HCT116 (cell line): ENCODE data around the gene CAV1. TPM values are rescaled to one million over a fixed set of nuclear protein-coding genes. Genes with fewer than 3 reads are reported as not detected.

ENCODE experiments used
- ATAC-seq: fragments of 200-7000 bp; cut with Tn5 transposase; 2 replicates; pipeline ENCODE4 v1.9.1; 2020; ENCODE audit warnings: mild to moderate bottlenecking, moderate library complexity
- BruUV-seq: library from RNA; stranded (reverse); fragments of 400-500 nt; replicated peaks from 2 replicates; lab custom pipeline; 2021; lab: Mats Ljungman, UMichigan
- CTCF ChIA-PET: fragments of 300-600 bp; sonication (Branson Sonifier 250); formaldehyde crosslinking; loops from one replicate; lab custom pipeline; 2021; ENCODE audit warnings: antibody characterized with exemption; lab: Charles Lee
- POLR2A ChIA-PET: fragments of 300-600, 350-600 bp; sonication (Branson Sonifier 250); formaldehyde crosslinking; loops from one replicate; lab custom pipeline; 2021; ENCODE audit warnings: antibody characterized with exemption; lab: Charles Lee
- RAD21 ChIA-PET, 2 experiments: fragments of 300-600 bp; sonication (Branson Sonifier 250); formaldehyde crosslinking; loops; one replicate each; lab custom pipeline; 2023; ENCODE audit warnings: low total read pairs in 2 of 2; ENCODE audit not compliant: uncharacterized antibody in 2 of 2, unreplicated experiment in 2 of 2, low non-redundant PET in 1 of 2; lab: Charles Lee
- DNase-seq: peaks from one replicate; pipeline ENCODE4 v3.0.0-alpha.2; 2010; ENCODE audit warnings: low read depth, low spot score
- H2AFZ ChIP-seq: fragments of 200-600 bp; shearing (Covaris generic), sonication (generic); 2 replicates; pipeline ENCODE4 v1.6.1; 2017; ENCODE audit warnings: low read depth, mixed run types, mixed read lengths, antibody characterized with exemption, low read length; ENCODE audit not compliant: poor library complexity, severe bottlenecking
- H3K27ac ChIP-seq: 2 replicates; pipeline ENCODE4 v1.5.1; 2012; ENCODE audit warnings: low read depth, low read length
- H3K27me3 ChIP-seq: fragments of 200-600 bp; sonication (generic); 2 replicates; pipeline ENCODE4 v1.6.1; 2016; ENCODE audit warnings: mixed run types, low read length, mixed read lengths; ENCODE audit not compliant: insufficient read depth
- H3K36me3 ChIP-seq, 2 experiments: fragments of 200-500 bp in 1 of 2; fragments of 200-600 bp in 1 of 2; sonication (Bioruptor generic) in 1 of 2; sonication (generic) in 1 of 2; 2 replicates each; pipeline versions ENCODE4 v1.5.1 to v1.6.1; 2014 to 2016; ENCODE audit warnings: low read length in 2 of 2, inconsistent platforms in 1 of 2, mixed read lengths in 1 of 2, mixed run types in 1 of 2; ENCODE audit not compliant: insufficient read depth in 2 of 2, control insufficient read depth in 1 of 2
- H3K4me1 ChIP-seq, 2 experiments: fragments of 200-600 bp in 1 of 2; sonication (generic) in 1 of 2; 2 replicates each; pipeline versions ENCODE4 v1.5.1 to v1.6.1; 2012 to 2017; ENCODE audit warnings: low read length in 2 of 2, inconsistent platforms in 1 of 2, mild to moderate bottlenecking in 1 of 2, mixed read lengths in 1 of 2, mixed run types in 1 of 2, moderate library complexity in 1 of 2; ENCODE audit not compliant: insufficient read depth in 2 of 2, control insufficient read depth in 1 of 2
- H3K4me2 ChIP-seq: fragments of 200-600 bp; sonication (generic); 2 replicates; pipeline ENCODE4 v1.6.1; 2017; ENCODE audit warnings: mixed run types, low read length, mixed read lengths
- H3K4me3 ChIP-seq, 2 experiments: fragments of 200-600 bp in 1 of 2; sonication (generic) in 1 of 2; replicated peaks in 1 of 2; 2 replicates each; pipeline ENCODE4 v1.5.1; 2011 to 2016; ENCODE audit warnings: low read length in 2 of 2, control low read depth in 1 of 2, low read depth in 1 of 2, mild to moderate bottlenecking in 1 of 2, mixed read lengths in 1 of 2, mixed run types in 1 of 2
- H3K79me2 ChIP-seq: fragments of 200-600 bp; sonication (generic); 2 replicates; pipeline ENCODE4 v1.6.1; 2017; ENCODE audit warnings: mild to moderate bottlenecking, mixed run types, low read length, moderate library complexity, mixed read lengths; ENCODE audit not compliant: insufficient read depth
- H3K9ac ChIP-seq: fragments of 200-600 bp; sonication (generic); 2 replicates; pipeline ENCODE4 v1.6.1; 2016; ENCODE audit warnings: low read length, mixed read lengths
- H3K9me2 ChIP-seq: fragments of 200-600 bp; sonication (generic), shearing (Covaris generic); 2 replicates; pipeline ENCODE4 v1.6.1; 2017; ENCODE audit warnings: mixed run types, mild to moderate bottlenecking, moderate library complexity; ENCODE audit not compliant: insufficient read depth
- H3K9me3 ChIP-seq, 2 experiments: fragments of 200-500 bp in 1 of 2; fragments of 200-600 bp in 1 of 2; sonication (Bioruptor generic) in 1 of 2; sonication (generic) in 1 of 2; 2 replicates each; pipeline ENCODE4 v1.6.1; 2014 to 2017; ENCODE audit warnings: low read length in 2 of 2, mixed read lengths in 2 of 2, inconsistent platforms in 1 of 2, low read depth in 1 of 2, mild to moderate bottlenecking in 1 of 2, mixed run types in 1 of 2, moderate library complexity in 1 of 2; ENCODE audit not compliant: control insufficient read depth in 1 of 2, insufficient read depth in 1 of 2
- H4K20me1 ChIP-seq: fragments of 200-600 bp; sonication (generic), shearing (Covaris generic); 2 replicates; pipeline ENCODE4 v1.6.1; 2017; ENCODE audit warnings: mixed run types, mild to moderate bottlenecking, moderate library complexity; ENCODE audit not compliant: insufficient read depth
- CEBPB ChIP-seq: IDR thresholded peaks from 2 replicates; pipeline ENCODE4 v1.6.1; 2012; ENCODE audit warnings: low read depth
- EGR1 ChIP-seq: IDR thresholded peaks from 2 replicates; pipeline ENCODE4 v1.6.1; 2012; ENCODE audit warnings: low read depth
- ELF1 ChIP-seq: IDR thresholded peaks from 2 replicates; pipeline ENCODE4 v1.6.1; 2012; ENCODE audit warnings: low read depth, borderline replicate concordance
- EZH2 ChIP-seq: fragments of 200-600 bp; sonication (generic); IDR thresholded peaks from 2 replicates; pipeline ENCODE4 v1.6.1; 2017; ENCODE audit warnings: antibody characterized with exemption, mixed run types
- EZH2phosphoT487 ChIP-seq: fragments of 200-600 bp; IDR thresholded peaks from 2 replicates; pipeline ENCODE4 v1.6.1; 2018; ENCODE audit warnings: antibody characterized with exemption, borderline replicate concordance
- FOSL1 ChIP-seq: IDR thresholded peaks from 2 replicates; pipeline ENCODE4 v1.6.1; 2012; ENCODE audit warnings: low read depth
- POLR2A ChIP-seq: IDR thresholded peaks from 2 replicates; pipeline ENCODE4 v1.7.0; 2011; ENCODE audit warnings: borderline replicate concordance; ENCODE audit not compliant: insufficient read depth, insufficient read length; ENCODE audit errors: extremely low read depth
- POLR2AphosphoS5 ChIP-seq: IDR thresholded peaks from 2 replicates; pipeline ENCODE4 v1.6.1; 2011; ENCODE audit warnings: mild to moderate bottlenecking, low read depth, low read length, moderate library complexity
- RAD21 ChIP-seq: IDR thresholded peaks from 2 replicates; pipeline ENCODE4 v1.6.1; 2012; ENCODE audit warnings: low read depth, mild to moderate bottlenecking
- SIN3A ChIP-seq: IDR thresholded peaks from 2 replicates; pipeline ENCODE4 v1.6.1; 2012; ENCODE audit warnings: low read depth
- SP1 ChIP-seq: IDR thresholded peaks from 2 replicates; pipeline ENCODE4 v1.6.1; 2012; ENCODE audit warnings: low read depth
- SRF ChIP-seq: IDR thresholded peaks from 2 replicates; pipeline ENCODE4 v1.6.1; 2012; ENCODE audit warnings: low read depth
- YY1 ChIP-seq: IDR thresholded peaks from 2 replicates; pipeline ENCODE4 v1.6.1; 2011; ENCODE audit warnings: low read length, low read depth, moderate library complexity, mild to moderate bottlenecking; ENCODE audit not compliant: insufficient replicate concordance; ENCODE audit errors: extremely low read depth
- ZFX ChIP-seq: fragments of 450-650 bp; IDR thresholded peaks from 2 replicates; pipeline ENCODE4 v1.6.1; 2017
- ZNF274 ChIP-seq: fragments of 200-500 bp; sonication (Bioruptor generic); IDR thresholded peaks from 2 replicates; pipeline ENCODE4 v1.6.1; 2014; ENCODE audit warnings: mild to moderate bottlenecking, low read depth, low read length, inconsistent platforms
- intact Hi-C: fragments of 100-400 bp; cut with micrococcal nuclease; formaldehyde crosslinking; loops from 2 replicates; pipeline ENCODE4 v1.10.0; 2022
- total RNA-seq: library from RNA; stranded (reverse); gene quantifications from one replicate; pipeline ENCODE4 v1.2.1, GENCODE V29; 2021; ENCODE audit not compliant: unreplicated experiment
- TF ChIP-seq, protein P1 (sequence below): IDR thresholded peaks from 2 replicates; pipeline ENCODE4 v1.6.1; 2012; ENCODE audit warnings: low read depth
- TF ChIP-seq, protein P2 (sequence below): IDR thresholded peaks from 2 replicates; pipeline ENCODE4 v1.6.1; 2012
- TF ChIP-seq, protein P3 (sequence below), 3 experiments: fragments of 200-600 bp in 1 of 3; sonication (generic) in 1 of 3; IDR thresholded peaks in 2 of 3; conservative IDR thresholded peaks in 1 of 3; 2 replicates each; pipeline ENCODE4 v1.5.1; 2012 to 2017; ENCODE audit warnings: low read depth in 2 of 3, low read length in 2 of 3, antibody characterized with exemption in 1 of 3, borderline replicate concordance in 1 of 3, control low read depth in 1 of 3, mild to moderate bottlenecking in 1 of 3, mixed read lengths in 1 of 3, mixed run types in 1 of 3, moderate library complexity in 1 of 3; ENCODE audit not compliant: insufficient read depth in 1 of 3

CAV1 gene
- total RNA-seq, 1 experiment from 2014 or later, result 298 TPM

DNA sequence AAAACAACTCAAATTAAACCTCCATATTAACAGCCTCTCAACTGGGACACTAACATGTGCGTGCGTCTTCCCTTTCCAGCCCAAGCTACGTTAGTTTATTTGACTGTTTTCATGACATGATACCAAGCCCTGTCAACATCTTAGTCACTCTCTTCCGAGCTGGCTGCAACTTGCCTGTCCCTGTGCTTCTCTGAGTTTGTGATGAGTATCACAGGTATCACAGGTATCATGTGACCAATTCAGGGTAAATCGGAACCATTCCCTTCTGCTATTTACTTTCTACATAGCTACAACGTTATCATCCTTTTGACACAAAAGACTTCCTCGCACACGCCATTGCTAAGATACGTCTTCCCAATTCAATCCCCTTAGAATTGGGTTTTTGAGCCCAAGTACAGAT is 70.2 kb downstream of the CAV1 start:
- ChIA-PET RAD21 (no interaction called here), POLR2A (no interaction called here), CTCF (no interaction called here)
- no peaks in the 10 kb centered on the region for H3K36me3 ChIP-seq
- DNase-seq (no peak), ATAC-seq (no peak)
- peaks cover 5 to 19% of the 10 kb centered on the region in 2 experiments; a peak in 3 of 4 replicates for H3K4me1 ChIP-seq
- H4K20me1 ChIP-seq, result no peaks in the 10 kb centered on the region
- no peak overlapping the region for H3K9ac ChIP-seq
- H3K4me3 ChIP-seq, result no peak overlapping the region
- no peaks in the 10 kb centered on the region for H3K9me3 ChIP-seq
- intact Hi-C loops, result no loop called here
- H3K27me3 ChIP-seq, result no peaks in the 10 kb centered on the region
- H3K79me2 ChIP-seq, result no peaks in the 10 kb centered on the region
- no peak overlapping the region for H3K4me2 ChIP-seq
- TF ChIP-seq, protein P1, sequence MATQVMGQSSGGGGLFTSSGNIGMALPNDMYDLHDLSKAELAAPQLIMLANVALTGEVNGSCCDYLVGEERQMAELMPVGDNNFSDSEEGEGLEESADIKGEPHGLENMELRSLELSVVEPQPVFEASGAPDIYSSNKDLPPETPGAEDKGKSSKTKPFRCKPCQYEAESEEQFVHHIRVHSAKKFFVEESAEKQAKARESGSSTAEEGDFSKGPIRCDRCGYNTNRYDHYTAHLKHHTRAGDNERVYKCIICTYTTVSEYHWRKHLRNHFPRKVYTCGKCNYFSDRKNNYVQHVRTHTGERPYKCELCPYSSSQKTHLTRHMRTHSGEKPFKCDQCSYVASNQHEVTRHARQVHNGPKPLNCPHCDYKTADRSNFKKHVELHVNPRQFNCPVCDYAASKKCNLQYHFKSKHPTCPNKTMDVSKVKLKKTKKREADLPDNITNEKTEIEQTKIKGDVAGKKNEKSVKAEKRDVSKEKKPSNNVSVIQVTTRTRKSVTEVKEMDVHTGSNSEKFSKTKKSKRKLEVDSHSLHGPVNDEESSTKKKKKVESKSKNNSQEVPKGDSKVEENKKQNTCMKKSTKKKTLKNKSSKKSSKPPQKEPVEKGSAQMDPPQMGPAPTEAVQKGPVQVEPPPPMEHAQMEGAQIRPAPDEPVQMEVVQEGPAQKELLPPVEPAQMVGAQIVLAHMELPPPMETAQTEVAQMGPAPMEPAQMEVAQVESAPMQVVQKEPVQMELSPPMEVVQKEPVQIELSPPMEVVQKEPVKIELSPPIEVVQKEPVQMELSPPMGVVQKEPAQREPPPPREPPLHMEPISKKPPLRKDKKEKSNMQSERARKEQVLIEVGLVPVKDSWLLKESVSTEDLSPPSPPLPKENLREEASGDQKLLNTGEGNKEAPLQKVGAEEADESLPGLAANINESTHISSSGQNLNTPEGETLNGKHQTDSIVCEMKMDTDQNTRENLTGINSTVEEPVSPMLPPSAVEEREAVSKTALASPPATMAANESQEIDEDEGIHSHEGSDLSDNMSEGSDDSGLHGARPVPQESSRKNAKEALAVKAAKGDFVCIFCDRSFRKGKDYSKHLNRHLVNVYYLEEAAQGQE, result no peak
- TF ChIP-seq RAD21 (no peak), FOSL1 (no peak), SIN3A (no peak), SP1 (no peak), ZNF274 (no peak), EZH2 (no peak), EZH2phosphoT487 (no peak), ELF1 (no peak), POLR2AphosphoS5 (no peak), CEBPB (no peak), SRF (no peak), YY1 (no peak), EGR1 (no peak), POLR2A (no peak), ZFX (no peak)
- TF ChIP-seq, protein P2, sequence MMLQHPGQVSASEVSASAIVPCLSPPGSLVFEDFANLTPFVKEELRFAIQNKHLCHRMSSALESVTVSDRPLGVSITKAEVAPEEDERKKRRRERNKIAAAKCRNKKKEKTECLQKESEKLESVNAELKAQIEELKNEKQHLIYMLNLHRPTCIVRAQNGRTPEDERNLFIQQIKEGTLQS, result no peak
- TF ChIP-seq, protein P3, sequence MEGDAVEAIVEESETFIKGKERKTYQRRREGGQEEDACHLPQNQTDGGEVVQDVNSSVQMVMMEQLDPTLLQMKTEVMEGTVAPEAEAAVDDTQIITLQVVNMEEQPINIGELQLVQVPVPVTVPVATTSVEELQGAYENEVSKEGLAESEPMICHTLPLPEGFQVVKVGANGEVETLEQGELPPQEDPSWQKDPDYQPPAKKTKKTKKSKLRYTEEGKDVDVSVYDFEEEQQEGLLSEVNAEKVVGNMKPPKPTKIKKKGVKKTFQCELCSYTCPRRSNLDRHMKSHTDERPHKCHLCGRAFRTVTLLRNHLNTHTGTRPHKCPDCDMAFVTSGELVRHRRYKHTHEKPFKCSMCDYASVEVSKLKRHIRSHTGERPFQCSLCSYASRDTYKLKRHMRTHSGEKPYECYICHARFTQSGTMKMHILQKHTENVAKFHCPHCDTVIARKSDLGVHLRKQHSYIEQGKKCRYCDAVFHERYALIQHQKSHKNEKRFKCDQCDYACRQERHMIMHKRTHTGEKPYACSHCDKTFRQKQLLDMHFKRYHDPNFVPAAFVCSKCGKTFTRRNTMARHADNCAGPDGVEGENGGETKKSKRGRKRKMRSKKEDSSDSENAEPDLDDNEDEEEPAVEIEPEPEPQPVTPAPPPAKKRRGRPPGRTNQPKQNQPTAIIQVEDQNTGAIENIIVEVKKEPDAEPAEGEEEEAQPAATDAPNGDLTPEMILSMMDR (IDR thresholded peaks at IDR 0.05 in 2 of 3, conservative IDR thresholded peaks at IDR 0.05 in 1 of 3; ENCODE audit: borderline replicate concordance in 1 of 3, insufficient read depth in 1 of 3, low read depth in 2 of 3, low read length in 2 of 3), result no peak
- BruUV-seq, result no TSS peak
- no peak overlapping the region for H3K27ac ChIP-seq
- H3K9me2 ChIP-seq, result no peaks in the 10 kb centered on the region
- no peak overlapping the region for H2AFZ ChIP-seq
